Smooth muscle cell (in vitro differentiated cells): ENCODE data around the gene DXO. TPM values are rescaled to one million over a fixed set of nuclear protein-coding genes. Genes with fewer than 3 reads are reported as not detected.
"Not testable (repeated sequence)": the region's sequence is repeated elsewhere in the genome, so short reads cannot be mapped to it uniquely, and the experiment has no call there.

Experiments
- DNase-seq: peaks from one replicate; lab custom pipeline; 2025; ENCODE audit not compliant: unreplicated experiment; lab: John Stamatoyannopoulos, UW
- H2AFZ ChIP-seq: fragments of 200-600 bp; sonication (generic); 2 replicates; pipeline ENCODE4 v1.6.0; 2016; ENCODE audit warnings: antibody characterized with exemption, low read depth, mild to moderate bottlenecking
- H3F3A ChIP-seq: fragments of 200-600 bp; sonication (generic); 2 replicates; pipeline ENCODE4 v1.6.0; 2017; ENCODE audit warnings: antibody characterized with exemption, low read depth
- H3K27ac ChIP-seq: fragments of 200-600 bp; sonication (generic); 2 replicates; pipeline ENCODE4 v1.5.1; 2016; ENCODE audit warnings: low read depth, mild to moderate bottlenecking
- H3K27me3 ChIP-seq: fragments of 200-600 bp; sonication (generic); 2 replicates; pipeline ENCODE4 v1.6.1; 2016; ENCODE audit warnings: low read depth, mild to moderate bottlenecking
- H3K36me3 ChIP-seq: fragments of 200-600 bp; sonication (generic); 2 replicates; pipeline ENCODE4 v1.5.1; 2016; ENCODE audit warnings: low read depth
- H3K4me1 ChIP-seq: fragments of 200-600 bp; sonication (generic); 2 replicates; pipeline ENCODE4 v1.5.1; 2016; ENCODE audit warnings: low read depth
- H3K4me2 ChIP-seq: fragments of 200-600 bp; sonication (generic); 2 replicates; pipeline ENCODE4 v1.6.0; 2016; ENCODE audit warnings: mild to moderate bottlenecking
- H3K4me3 ChIP-seq: fragments of 200-600 bp; sonication (generic); 2 replicates; pipeline ENCODE4 v1.5.1; 2016; ENCODE audit warnings: mild to moderate bottlenecking
- H3K79me2 ChIP-seq: fragments of 200-600 bp; sonication (generic); 2 replicates; pipeline ENCODE4 v1.6.0; 2016; ENCODE audit warnings: low read depth, mild to moderate bottlenecking
- H3K9ac ChIP-seq: fragments of 200-600 bp; sonication (generic); 2 replicates; pipeline ENCODE4 v1.6.0; 2016; ENCODE audit warnings: low read depth
- H3K9me3 ChIP-seq: fragments of 200-600 bp; sonication (generic); replicated peaks from 2 replicates; pipeline ENCODE4 v1.5.1; 2016; ENCODE audit warnings: low read depth
- H4K20me1 ChIP-seq: fragments of 200-600 bp; sonication (generic); 2 replicates; pipeline ENCODE4 v1.6.0; 2016; ENCODE audit warnings: low read depth
- WGBS: methylation state at CpG from one replicate; pipeline ENCODE4 v1.1.7; 2016; ENCODE audit warnings: low lambda C conversion rate; 5-methylcytosine and 5-hydroxymethylcytosine counted together
- polyA plus RNA-seq: library from polyadenylated mRNA; unstranded; fragments of >200 nt; fragmentation: Nextera tagmentation; extraction: Ambion mirVana; gene quantifications from 2 replicates; pipeline ENCODE4 v1.2.1, GENCODE V29; 2016
- total RNA-seq: library from RNA; depleted of rRNA; stranded (reverse); fragments of >200 nt; gene quantifications from 2 replicates; pipeline ENCODE4 v1.2.3, GENCODE V29; 2014
- TF ChIP-seq, protein P1 (sequence below): fragments of 200-600 bp; sonication (generic); IDR thresholded peaks from 2 replicates; pipeline ENCODE4 v1.5.1; 2017; ENCODE audit warnings: borderline replicate concordance, mild to moderate bottlenecking, antibody characterized with exemption; ENCODE audit not compliant: insufficient read depth, poor library complexity, severe bottlenecking

The DXO gene
- total and polyA plus RNA-seq, 2 experiments from 2014 or later, result 11.0 to 21.9 TPM

DNA sequence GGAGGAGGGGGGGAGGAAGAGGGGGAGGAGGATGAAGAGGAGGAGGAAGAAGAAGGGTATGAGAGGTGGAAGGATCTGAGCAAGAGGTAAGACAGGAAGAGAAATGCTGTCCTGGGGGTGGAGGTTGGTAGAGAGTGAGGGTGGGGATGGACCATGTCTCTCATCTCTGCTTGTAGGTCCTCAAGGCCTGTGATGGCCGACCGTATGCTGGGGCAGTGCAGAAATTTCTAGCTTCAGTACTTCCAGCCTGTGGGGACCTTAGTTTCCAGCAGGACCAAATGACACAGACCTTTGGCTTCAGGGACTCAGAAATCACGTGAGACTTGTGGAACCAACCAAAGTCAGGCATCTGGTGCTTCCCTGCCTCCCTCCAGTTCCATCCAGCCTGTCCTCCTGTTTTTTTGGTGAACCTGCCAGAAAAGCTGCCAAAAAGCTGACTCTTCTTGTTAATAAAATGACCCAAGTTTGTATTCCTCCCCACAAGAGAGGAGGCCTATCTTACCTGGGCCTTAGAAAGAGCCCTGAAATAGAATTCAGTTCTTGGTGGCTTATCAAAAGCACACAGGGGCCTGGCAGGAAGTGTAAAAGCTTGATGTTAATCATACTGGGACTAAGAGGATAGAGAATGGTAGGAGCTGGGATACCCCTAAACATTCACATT, 7.4 kb upstream of the DXO start:
- TF ChIP-seq, protein P1, sequence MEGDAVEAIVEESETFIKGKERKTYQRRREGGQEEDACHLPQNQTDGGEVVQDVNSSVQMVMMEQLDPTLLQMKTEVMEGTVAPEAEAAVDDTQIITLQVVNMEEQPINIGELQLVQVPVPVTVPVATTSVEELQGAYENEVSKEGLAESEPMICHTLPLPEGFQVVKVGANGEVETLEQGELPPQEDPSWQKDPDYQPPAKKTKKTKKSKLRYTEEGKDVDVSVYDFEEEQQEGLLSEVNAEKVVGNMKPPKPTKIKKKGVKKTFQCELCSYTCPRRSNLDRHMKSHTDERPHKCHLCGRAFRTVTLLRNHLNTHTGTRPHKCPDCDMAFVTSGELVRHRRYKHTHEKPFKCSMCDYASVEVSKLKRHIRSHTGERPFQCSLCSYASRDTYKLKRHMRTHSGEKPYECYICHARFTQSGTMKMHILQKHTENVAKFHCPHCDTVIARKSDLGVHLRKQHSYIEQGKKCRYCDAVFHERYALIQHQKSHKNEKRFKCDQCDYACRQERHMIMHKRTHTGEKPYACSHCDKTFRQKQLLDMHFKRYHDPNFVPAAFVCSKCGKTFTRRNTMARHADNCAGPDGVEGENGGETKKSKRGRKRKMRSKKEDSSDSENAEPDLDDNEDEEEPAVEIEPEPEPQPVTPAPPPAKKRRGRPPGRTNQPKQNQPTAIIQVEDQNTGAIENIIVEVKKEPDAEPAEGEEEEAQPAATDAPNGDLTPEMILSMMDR, result no peak
- Histone ChIP-seq H2AFZ (no peak overlapping the region), H3F3A (no peaks in the 10 kb centered on the region), H3K4me1 (no peaks in the 10 kb centered on the region), H3K36me3 (no peaks in the 10 kb centered on the region), H3K4me3 (no peak overlapping the region), H3K27ac (no peak overlapping the region), H3K79me2 (peaks cover 3% of the 10 kb centered on the region), H3K9ac (no peak overlapping the region), H3K27me3 (no peaks in the 10 kb centered on the region), H4K20me1 (no peaks in the 10 kb centered on the region), H3K9me3 (no peaks in the 10 kb centered on the region), H3K4me2 (no peak overlapping the region)
- no peak for DNase-seq
- 100% methylated on average over 3 of the region's 3 CpGs for WGBS

DNA sequence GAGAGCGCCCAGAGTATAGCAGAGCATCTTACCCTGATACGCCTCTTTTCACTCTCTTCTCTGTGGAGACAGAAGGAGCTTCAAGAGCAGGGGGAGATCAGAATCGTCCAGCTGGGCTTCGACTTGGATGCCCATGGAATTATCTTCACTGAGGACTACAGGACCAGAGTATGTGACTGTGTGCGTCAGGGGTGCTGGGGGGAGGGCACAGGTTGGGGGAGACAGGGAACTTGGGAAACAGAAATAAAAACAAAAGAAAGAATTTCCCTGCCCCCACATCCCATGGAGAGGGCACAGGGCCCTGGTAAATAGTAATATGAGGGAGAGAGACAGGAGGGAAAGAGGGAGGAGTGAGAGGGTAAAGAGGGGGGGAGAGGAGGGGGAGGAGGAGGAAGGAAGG, 6.9 kb upstream of the DXO start:
- Histone ChIP-seq H3F3A (no peaks in the 10 kb centered on the region), H2AFZ (no peak overlapping the region), H3K9ac (no peak overlapping the region), H4K20me1 (no peaks in the 10 kb centered on the region), H3K4me1 (no peaks in the 10 kb centered on the region), H3K4me2 (no peak overlapping the region), H3K36me3 (no peaks in the 10 kb centered on the region), H3K9me3 (no peaks in the 10 kb centered on the region), H3K79me2 (peaks cover 8% of the 10 kb centered on the region), H3K4me3 (no peak overlapping the region), H3K27me3 (no peaks in the 10 kb centered on the region), H3K27ac (no peak overlapping the region)
- TF ChIP-seq, protein P1, result no peak
- no peak for DNase-seq
- WGBS, result 94% methylated on average over 5 of the region's 5 CpGs

DNA sequence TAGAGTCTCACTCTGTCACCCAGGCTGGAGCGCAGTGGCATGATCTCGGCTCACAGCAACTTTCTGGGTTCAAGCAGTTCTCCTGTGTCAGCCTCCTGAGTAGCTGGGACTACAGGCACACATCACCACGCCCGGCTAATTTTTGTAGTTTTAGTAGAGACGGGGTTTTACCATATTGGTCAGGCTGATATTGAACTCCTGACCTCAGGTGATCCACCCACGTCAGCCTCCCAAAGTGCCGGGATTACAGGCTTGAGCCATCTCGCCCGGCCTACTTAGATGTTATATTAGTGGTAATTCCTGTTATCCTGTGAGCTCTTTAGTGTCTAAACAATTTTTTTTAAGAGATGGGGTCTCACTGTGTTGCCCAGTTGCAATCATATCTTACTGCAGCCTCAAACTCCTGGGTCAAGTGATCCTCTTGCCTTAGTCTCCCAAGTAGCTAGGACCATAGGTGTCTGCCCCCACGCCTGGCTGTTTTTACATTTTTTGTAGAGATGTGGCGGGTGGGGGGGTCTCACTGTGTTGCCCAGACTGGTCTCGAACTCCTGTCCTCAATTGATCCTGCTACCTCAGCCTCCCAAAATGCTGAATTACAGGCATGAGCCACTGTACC, 6.0 kb upstream of the DXO start:
- H3K27ac ChIP-seq, result no peak overlapping the region
- no peak overlapping the region for H2AFZ ChIP-seq
- DNase-seq, result no peak
- no peak overlapping the region for H3K4me3 ChIP-seq
- no peak overlapping the region for H3K4me2 ChIP-seq
- TF ChIP-seq, protein P1, result no peak
- H3F3A ChIP-seq, result no peaks in the 10 kb centered on the region
- H4K20me1 ChIP-seq, result no peaks in the 10 kb centered on the region
- H3K9ac ChIP-seq, result no peak overlapping the region
- H3K9me3 ChIP-seq, result no peaks in the 10 kb centered on the region
- peaks cover 17% of the 10 kb centered on the region for H3K79me2 ChIP-seq
- H3K27me3 ChIP-seq, result no peaks in the 10 kb centered on the region
- H3K36me3 ChIP-seq, result no peaks in the 10 kb centered on the region
- 94% methylated on average over 12 of the region's 12 CpGs for WGBS
- peaks cover 7% of the 10 kb centered on the region for H3K4me1 ChIP-seq

DNA sequence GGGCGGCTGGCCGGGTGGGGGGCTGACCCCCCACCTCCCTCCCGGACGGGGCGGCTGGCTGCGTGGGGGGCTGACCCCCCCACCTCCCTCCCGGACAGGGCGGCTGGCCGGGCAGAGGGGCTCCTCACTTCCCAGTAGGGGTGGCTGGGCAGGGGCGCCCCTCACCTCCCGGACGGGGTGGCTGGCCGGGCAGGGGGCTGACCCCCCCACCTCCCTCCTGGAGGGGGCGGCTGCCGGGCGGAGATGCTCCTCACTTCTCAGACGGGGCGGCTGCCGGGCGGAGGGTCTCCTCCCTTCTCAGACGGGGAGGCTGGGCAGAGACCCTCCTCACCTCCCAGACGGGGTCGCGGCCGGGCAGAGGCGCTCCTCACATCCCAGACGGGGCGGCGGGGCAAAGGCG, 4.1 kb upstream of the DXO start:
- not testable (repeated sequence) for H3K27ac ChIP-seq, H4K20me1 ChIP-seq, H3K4me2 ChIP-seq, H3K9me3 ChIP-seq, H3K36me3 ChIP-seq, DNase-seq, H2AFZ ChIP-seq, H3K27me3 ChIP-seq, H3F3A ChIP-seq, H3K4me3 ChIP-seq, H3K9ac ChIP-seq
- Histone ChIP-seq H3K4me1 (peaks cover 14% of the 10 kb centered on the region), H3K79me2 (peaks cover 21% of the 10 kb centered on the region)
- WGBS, result 100% methylated on average over 11 of the region's 30 CpGs
